ENCODE results near the gene PIP4K2A. TPM values are rescaled to one million over a fixed set of nuclear protein-coding genes. Genes with fewer than 3 reads are reported as not detected.

Gene PIP4K2A
- total and polyA plus RNA-seq, 2 experiments from 2014 or later, result 39.9 to 40.1 TPM

DNA sequence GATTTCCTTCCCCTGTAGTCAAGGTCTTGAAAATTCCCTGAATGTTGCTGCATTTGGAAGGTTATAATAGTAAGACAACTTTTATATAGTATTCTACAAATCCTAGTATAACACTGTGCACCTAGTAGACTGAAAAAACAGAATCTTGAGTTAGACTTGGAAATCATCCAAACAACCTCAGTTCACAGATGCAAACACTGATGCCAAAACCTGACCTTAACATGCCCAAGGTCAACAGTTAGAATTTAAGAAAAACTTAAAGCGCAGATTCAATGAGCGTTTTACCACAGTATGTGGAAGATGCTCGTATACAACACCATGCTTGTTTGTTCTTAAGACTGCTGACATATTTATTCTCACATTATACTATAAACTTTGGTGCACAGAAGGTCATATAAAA, 3.0 kb downstream of the PIP4K2A start (continued):
- TF ChIP-seq, protein P1, sequence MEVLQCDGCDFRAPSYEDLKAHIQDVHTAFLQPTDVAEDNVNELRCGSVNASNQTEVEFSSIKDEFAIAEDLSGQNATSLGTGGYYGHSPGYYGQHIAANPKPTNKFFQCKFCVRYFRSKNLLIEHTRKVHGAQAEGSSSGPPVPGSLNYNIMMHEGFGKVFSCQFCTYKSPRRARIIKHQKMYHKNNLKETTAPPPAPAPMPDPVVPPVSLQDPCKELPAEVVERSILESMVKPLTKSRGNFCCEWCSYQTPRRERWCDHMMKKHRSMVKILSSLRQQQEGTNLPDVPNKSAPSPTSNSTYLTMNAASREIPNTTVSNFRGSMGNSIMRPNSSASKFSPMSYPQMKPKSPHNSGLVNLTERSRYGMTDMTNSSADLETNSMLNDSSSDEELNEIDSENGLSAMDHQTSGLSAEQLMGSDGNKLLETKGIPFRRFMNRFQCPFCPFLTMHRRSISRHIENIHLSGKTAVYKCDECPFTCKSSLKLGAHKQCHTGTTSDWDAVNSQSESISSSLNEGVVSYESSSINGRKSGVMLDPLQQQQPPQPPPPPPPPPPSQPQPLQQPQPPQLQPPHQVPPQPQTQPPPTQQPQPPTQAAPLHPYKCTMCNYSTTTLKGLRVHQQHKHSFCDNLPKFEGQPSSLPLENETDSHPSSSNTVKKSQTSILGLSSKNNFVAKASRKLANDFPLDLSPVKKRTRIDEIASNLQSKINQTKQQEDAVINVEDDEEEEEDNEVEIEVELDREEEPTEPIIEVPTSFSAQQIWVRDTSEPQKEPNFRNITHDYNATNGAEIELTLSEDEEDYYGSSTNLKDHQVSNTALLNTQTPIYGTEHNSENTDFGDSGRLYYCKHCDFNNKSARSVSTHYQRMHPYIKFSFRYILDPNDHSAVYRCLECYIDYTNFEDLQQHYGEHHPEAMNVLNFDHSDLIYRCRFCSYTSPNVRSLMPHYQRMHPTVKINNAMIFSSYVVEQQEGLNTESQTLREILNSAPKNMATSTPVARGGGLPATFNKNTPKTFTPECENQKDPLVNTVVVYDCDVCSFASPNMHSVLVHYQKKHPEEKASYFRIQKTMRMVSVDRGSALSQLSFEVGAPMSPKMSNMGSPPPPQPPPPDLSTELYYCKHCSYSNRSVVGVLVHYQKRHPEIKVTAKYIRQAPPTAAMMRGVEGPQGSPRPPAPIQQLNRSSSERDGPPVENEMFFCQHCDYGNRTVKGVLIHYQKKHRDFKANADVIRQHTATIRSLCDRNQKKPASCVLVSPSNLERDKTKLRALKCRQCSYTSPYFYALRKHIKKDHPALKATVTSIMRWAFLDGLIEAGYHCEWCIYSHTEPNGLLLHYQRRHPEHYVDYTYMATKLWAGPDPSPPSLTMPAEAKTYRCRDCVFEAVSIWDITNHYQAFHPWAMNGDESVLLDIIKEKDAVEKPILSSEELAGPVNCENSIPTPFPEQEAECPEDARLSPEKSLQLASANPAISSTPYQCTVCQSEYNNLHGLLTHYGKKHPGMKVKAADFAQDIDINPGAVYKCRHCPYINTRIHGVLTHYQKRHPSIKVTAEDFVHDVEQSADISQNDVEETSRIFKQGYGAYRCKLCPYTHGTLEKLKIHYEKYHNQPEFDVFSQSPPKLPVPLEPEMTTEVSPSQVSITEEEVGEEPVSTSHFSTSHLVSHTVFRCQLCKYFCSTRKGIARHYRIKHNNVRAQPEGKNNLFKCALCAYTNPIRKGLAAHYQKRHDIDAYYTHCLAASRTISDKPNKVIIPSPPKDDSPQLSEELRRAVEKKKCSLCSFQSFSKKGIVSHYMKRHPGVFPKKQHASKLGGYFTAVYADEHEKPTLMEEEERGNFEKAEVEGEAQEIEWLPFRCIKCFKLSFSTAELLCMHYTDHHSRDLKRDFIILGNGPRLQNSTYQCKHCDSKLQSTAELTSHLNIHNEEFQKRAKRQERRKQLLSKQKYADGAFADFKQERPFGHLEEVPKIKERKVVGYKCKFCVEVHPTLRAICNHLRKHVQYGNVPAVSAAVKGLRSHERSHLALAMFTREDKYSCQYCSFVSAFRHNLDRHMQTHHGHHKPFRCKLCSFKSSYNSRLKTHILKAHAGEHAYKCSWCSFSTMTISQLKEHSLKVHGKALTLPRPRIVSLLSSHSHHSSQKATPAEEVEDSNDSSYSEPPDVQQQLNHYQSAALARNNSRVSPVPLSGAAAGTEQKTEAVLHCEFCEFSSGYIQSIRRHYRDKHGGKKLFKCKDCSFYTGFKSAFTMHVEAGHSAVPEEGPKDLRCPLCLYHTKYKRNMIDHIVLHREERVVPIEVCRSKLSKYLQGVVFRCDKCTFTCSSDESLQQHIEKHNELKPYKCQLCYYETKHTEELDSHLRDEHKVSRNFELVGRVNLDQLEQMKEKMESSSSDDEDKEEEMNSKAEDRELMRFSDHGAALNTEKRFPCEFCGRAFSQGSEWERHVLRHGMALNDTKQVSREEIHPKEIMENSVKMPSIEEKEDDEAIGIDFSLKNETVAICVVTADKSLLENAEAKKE (CRISPR knock-in tag; IDR thresholded peaks at IDR 0.05), result no peak
- no peak for TF ChIP-seq JUNB (IDR thresholded peaks at IDR 0.05; ENCODE audit: unreplicated experiment)

DNA sequence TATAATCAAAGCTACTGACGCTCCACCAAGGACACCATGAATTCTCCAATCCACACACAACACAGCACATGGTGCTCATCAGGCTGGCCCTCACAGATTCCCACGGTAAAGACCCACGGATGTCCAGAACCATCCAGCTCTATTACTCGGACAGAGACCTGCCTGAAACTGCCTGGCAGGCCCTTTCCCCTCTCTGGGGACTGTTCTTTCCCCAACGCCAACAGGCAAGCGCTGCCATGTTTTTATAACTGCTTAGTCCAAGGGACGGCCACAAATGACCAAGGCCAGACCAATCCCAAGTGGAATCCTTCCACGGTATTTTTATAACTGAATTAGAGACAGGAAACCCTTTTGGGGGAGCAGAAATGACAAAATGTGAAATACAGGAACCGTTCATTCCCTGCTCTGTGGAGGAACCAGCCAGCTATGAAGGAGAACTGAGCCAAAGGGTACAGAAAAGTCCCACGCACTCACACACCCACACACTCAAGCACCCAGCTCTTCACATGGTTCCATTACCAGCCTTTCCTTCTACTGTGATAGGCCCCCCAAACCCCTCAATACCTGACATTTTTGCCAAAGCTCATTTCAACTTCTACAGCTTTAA, 4.1 kb downstream of the PIP4K2A start:
- no peak overlapping the region; the same call in 1 of the 2 replicates for H3K4me2 ChIP-seq
- H3K27ac ChIP-seq (ENCODE audit: low read depth), result no peak overlapping the region
- Mint-ChIP-seq H3K36me3 (ENCODE audit: low read depth) (no peaks in the 10 kb centered on the region; the same call in 2 of the 3 replicates), H3K4me3 (no peak overlapping the region), H3K27me3 (ENCODE audit: insufficient read depth, low read depth, poor library complexity) (peaks cover 13% of the 10 kb centered on the region), H3K9me3 (no peaks in the 10 kb centered on the region), H3K4me1 (peaks cover 28% of the 10 kb centered on the region), H3K27ac (peak overlapping the region; percentile 61; the same call in 1 of the 2 replicates)
- H3K9me2 ChIP-seq (ENCODE audit: insufficient read depth), result no peaks in the 10 kb centered on the region
- no peak for DNase-seq (ENCODE audit: low spot score)
- H3K4me3 ChIP-seq, result no peak overlapping the region
- no peak for ATAC-seq
- peaks cover 24% of the 10 kb centered on the region for H3K4me1 ChIP-seq (ENCODE audit: insufficient read depth)
- H3F3A ChIP-seq (replicated peaks; ENCODE audit: low read depth), result no peaks in the 10 kb centered on the region
- peaks cover 6% of the 10 kb centered on the region for H3K27me3 ChIP-seq (ENCODE audit: insufficient read depth)
- H3K36me3 ChIP-seq (ENCODE audit: insufficient read depth), result no peaks in the 10 kb centered on the region
- no peak overlapping the region for H2AFZ ChIP-seq
- peaks cover 4% of the 10 kb centered on the region; the same call in 1 of the 2 replicates for H4K20me1 ChIP-seq (replicated peaks; ENCODE audit: insufficient read depth)
- H3K79me2 ChIP-seq (replicated peaks; ENCODE audit: insufficient read depth), result peaks cover 88% of the 10 kb centered on the region
- TF ChIP-seq NANOG (IDR thresholded peaks at IDR 0.05; ENCODE audit: borderline replicate concordance) (no peak), EZH2 (IDR thresholded peaks at IDR 0.05; ENCODE audit: low read depth, unreplicated experiment) (no peak), ZNF114 (CRISPR knock-in tag; IDR thresholded peaks at IDR 0.05) (no peak), POLR2AphosphoS5 (IDR thresholded peaks at IDR 0.05; ENCODE audit: low read depth) (no peak), STAT1 (IDR thresholded peaks at IDR 0.05; ENCODE audit: unreplicated experiment) (no peak), CREB1 (CRISPR knock-in tag; IDR thresholded peaks at IDR 0.05; ENCODE audit: low read depth) (no peak)
- TF ChIP-seq, protein P2, sequence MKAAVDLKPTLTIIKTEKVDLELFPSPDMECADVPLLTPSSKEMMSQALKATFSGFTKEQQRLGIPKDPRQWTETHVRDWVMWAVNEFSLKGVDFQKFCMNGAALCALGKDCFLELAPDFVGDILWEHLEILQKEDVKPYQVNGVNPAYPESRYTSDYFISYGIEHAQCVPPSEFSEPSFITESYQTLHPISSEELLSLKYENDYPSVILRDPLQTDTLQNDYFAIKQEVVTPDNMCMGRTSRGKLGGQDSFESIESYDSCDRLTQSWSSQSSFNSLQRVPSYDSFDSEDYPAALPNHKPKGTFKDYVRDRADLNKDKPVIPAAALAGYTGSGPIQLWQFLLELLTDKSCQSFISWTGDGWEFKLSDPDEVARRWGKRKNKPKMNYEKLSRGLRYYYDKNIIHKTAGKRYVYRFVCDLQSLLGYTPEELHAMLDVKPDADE (IDR thresholded peaks at IDR 0.05), result no peak
- TF ChIP-seq, protein P1 (CRISPR knock-in tag; IDR thresholded peaks at IDR 0.05), result no peak
